Omental fat pad (tissue), 4 donors: Measurements from ENCODE around the gene P4HA3. TPM values are rescaled to one million over a fixed set of nuclear protein-coding genes. Genes with fewer than 3 reads are reported as not detected.

Source experiments
- ATAC-seq: fragments of 150-250 bp; one replicate; pipeline ENCODE4 v1.9.1; 2016; ENCODE audit warnings: mild to moderate bottlenecking, moderate library complexity; ENCODE audit not compliant: low FRiP score
- DNase-seq: peaks from one replicate; pipeline ENCODE4 v3.0.0-alpha.2; 2019; ENCODE audit warnings: low spot score
- total RNA-seq, 4 donors: library from RNA; depleted of rRNA; stranded (reverse); fragments of >200 nt; gene quantifications; one replicate each; pipeline ENCODE4 v1.1.0, GENCODE V29; 2016
- TF ChIP-seq, protein P1 (sequence below), 3 donors: fragments of 450-650 bp; IDR thresholded peaks; one replicate each; pipeline ENCODE4 v1.5.1; 2016 to 2017; ENCODE audit warnings: antibody characterized with exemption in 3 of 3, mild to moderate bottlenecking in 3 of 3, moderate library complexity in 2 of 3

Gene P4HA3
- total RNA-seq, 4 donors from 2014 or later = 0.50 to 4.4 (median 1.6) TPM

- TF ChIP-seq, protein P1, sequence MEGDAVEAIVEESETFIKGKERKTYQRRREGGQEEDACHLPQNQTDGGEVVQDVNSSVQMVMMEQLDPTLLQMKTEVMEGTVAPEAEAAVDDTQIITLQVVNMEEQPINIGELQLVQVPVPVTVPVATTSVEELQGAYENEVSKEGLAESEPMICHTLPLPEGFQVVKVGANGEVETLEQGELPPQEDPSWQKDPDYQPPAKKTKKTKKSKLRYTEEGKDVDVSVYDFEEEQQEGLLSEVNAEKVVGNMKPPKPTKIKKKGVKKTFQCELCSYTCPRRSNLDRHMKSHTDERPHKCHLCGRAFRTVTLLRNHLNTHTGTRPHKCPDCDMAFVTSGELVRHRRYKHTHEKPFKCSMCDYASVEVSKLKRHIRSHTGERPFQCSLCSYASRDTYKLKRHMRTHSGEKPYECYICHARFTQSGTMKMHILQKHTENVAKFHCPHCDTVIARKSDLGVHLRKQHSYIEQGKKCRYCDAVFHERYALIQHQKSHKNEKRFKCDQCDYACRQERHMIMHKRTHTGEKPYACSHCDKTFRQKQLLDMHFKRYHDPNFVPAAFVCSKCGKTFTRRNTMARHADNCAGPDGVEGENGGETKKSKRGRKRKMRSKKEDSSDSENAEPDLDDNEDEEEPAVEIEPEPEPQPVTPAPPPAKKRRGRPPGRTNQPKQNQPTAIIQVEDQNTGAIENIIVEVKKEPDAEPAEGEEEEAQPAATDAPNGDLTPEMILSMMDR (IDR thresholded peaks at IDR 0.05) = no peak
- DNase-seq = no peak
- ATAC-seq = no peak
These were observed 6.9 kb upstream of the P4HA3 start for GRCh38 chr11:74318241-74318932.

DNA sequence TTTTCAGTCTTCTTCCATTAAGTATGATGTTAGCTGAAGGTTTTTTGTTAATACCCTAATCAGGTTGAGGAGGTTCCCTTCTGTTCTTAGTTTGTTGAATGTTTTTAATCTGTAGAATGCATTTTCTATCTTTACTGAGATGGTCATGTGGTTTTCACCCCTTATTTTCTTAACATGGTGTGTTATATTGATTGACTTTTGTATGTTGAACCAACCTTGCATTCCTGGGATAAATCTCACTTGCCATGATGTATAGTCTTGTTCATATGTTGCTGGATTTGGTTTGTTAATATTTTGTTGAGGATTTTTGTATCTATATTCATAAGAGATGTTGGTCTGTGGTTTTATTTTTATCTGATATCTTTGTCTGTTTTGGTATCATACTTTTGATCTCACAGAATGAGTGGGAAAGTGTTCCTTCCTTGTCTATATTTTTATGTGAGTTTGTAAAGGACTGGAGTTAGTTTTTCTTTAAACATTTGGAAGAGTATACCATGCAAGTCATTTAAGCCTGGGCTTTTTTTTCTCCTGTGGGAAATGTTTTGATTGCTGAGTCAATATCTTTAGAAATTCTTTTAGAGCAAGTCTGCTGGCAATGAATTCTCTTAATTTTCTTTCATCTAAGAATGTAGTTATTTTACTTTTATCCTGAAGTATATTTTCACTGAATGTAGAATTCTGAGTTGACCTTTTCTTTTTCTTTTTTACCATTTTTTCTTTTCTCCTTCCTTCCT lies 5.5 kb upstream of the P4HA3 start:
- TF ChIP-seq, protein P1 (IDR thresholded peaks at IDR 0.05) = no peak
- ATAC-seq (no peak), DNase-seq (no peak)

GRCh38 chr11:74312326-74312725 lies 886 bp upstream of the P4HA3 start:
- TF ChIP-seq, protein P1 (IDR thresholded peaks at IDR 0.05) = no peak
- ATAC-seq = peak; percentile 65
- no peak for DNase-seq

DNA sequence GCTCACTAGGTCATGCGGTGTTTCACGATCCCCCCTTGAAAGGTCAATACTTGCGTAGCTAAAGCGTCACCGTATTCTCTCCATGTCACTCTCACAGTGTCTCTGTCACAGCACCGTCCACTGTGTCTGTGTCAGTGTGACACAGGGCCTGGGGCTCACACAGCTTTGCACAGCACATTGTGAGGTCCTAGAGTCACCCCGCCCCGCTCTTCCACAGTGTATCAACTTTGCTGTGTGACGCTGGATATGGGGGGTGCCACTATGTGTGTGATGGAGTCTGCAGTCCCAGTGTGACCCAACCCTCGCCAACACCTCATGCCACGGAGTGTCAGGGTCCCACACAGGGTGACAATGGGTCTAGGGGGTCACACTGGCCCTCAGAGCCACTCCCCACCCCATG lies 583 bp downstream of the P4HA3 start:
- ATAC-seq = peak; percentile 14
- TF ChIP-seq, protein P1 (IDR thresholded peaks at IDR 0.05) = no peak
- DNase-seq = no peak

GRCh38 chr11:74307434-74307833 lies 4.0 kb downstream of the P4HA3 start:
- no peak for ATAC-seq
- TF ChIP-seq, protein P1 (IDR thresholded peaks at IDR 0.05) = no peak
- no peak for DNase-seq

DNA sequence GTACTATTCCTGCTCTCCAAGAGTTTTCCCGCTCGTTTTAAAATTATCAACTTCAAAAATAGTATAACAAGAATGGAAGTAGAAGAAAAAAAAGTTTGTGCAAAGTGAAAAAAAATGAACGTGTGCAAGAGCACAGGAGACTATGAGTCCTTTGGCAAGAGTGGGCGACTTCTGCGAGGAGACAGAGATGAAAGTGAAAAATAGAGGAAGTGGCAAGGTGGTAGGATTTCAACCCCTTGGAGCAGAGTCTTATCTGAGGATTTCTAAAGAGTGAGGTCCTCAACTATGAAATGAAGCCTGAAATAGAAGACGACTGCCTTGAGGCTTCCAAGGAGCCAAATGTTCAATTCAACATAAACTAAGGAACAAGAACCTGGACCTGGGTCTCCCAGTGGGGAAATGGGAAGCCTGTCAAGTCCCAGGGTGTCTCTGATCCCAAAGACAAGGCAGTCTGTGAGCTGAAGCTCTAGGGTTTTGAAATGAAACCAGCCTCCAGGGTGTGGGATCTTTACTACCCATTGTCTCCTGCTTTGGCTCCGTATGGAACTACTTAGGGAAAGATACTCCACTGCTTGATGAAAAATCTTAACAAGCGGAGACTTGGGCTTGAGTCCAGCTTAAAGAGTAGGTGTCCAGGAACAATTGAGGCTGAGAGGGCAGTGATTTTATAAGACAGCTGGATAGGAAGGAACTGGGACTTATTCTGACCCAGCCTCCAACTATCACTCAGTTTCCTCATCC lies 4.8 kb downstream of the P4HA3 start:
- TF ChIP-seq, protein P1 (IDR thresholded peaks at IDR 0.05) = no peak
- no peak for DNase-seq
- no peak for ATAC-seq
